Measurements from ENCODE around the gene FCN3.
"Not testable (repeated sequence)": the region's sequence is repeated elsewhere in the genome, so short reads cannot be mapped to it uniquely, and the experiment has no call there.

Gene FCN3

GRCh38 chr1:27398405-27399149, 24.0 kb upstream of the FCN3 start:
- DNase-seq: no peak

DNA sequence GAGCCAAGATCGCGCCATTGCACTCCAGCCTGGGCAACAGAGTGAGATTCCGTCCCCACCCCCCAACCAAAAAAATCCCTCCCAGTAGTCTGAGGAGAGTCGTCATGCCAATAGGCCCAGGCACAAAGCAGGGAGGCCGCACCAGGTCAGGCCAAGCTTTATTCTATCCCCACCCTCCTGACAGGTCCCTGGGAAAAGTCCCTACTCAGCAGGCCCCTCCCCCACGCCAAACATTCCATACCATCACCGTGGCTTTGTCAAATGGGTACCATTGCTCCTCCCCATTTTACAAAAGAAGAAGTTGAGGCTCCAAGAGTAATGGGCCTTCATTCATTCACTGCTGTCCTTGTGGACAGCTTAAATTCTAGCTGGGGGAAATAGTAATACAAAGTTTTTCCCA, 23.1 kb upstream of the FCN3 start:
- DNase-seq: no peak

DNA sequence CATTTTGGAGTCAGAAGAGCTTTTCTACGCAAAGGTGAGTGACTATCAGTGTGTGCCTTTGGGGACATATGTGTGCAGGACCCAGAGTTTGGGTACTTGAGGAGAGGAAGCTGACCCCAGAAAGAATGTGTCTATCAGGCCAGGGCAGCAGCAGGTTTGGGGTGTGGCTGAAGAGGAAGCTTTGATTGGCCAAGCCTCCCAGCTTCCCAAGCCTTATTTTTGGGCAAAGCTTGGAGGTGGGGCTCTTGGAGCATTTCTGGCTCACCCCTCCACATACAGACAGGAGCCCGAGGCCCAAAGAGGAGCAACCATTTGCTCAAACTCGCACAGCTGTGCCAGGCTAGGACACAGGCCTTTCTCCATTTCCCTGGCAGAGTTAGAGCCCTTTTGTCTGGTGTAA, 22.5 kb upstream of the FCN3 start:
- no peak for DNase-seq

DNA sequence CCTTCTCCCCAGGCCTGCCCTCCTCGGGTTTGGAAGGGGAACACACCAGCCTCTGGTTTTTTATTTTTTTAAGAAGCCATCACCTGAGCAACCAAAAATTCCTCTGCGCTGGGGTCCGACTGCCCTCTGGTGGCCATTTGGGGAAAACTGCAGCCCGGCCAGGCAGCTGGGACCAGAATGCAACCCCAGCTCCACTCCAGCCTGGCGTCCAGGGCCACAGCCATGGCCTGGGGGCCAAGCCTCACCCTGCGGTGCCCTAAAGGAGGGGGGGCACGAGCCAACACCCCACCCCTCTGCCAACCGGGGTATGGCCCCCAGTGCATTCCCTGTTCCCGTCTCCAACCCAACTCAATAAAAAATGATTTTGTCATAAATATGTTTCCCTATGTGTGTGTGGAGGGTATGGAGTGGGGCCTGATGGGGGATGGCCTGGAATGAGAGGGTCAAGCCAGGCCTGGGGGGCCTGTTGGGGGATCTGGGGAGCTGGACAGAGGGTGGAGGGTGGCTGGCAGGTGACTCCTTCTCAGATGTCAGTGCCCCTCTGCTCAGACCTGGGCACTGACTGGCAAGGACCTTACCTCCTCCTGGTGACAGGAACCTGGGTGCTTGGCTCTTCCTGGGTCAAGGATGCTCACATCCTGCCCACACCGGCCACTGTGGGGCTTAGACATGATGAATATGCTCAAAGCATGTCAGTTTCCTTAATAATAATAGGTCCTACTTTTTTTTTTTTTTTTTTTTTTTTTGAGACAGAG, 21.0 kb upstream of the FCN3 start:
- peak; percentile 80 for DNase-seq

DNA sequence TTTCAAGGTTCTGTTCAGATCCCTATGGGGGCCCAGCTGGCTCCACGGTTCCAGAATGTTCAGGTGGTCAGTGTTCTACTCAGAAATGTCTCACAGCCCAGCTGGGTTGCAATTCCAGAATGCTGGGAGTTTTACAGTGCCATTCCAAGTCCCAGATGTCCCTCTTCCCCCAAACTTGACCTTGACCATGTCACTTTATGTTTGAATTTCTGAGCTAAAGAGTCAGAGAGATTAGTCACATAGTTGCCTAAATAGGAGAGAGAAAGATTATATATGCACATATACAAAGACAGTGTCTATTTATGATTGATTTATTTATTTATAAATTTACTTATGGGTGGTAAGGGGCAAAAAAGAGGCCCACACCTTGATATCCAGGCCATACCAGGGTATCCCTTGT, 20.3 kb upstream of the FCN3 start:
- DNase-seq: no peak

GRCh38 chr1:27394282-27394658, 19.6 kb upstream of the FCN3 start:
- no peak for DNase-seq

DNA sequence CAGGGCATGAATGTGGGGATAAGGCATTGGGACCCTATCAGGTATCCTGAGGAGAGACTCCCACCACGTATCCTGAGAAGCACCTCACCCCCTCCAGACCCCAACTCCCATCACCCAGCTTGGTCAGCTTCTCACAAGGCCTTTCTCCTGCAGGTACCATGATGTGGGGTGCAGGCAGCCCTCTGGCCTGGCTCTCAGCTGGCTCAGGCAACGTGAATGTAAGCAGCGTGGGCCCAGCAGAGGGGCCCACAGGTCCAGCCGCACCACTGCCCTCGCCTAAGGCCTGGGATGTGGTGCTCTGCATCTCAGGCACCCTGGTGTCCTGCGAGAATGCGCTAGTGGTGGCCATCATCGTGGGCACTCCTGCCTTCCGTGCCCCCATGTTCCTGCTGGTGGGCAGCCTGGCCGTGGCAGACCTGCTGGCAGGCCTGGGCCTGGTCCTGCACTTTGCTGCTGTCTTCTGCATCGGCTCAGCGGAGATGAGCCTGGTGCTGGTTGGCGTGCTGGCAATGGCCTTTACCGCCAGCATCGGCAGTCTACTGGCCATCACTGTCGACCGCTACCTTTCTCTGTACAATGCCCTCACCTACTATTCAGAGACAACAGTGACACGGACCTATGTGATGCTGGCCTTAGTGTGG, 19.1 kb upstream of the FCN3 start:
- DNase-seq: no peak

- no peak for DNase-seq
Observed at GRCh38 chr1:27392778-27393635, 18.4 kb upstream of the FCN3 start.

DNA sequence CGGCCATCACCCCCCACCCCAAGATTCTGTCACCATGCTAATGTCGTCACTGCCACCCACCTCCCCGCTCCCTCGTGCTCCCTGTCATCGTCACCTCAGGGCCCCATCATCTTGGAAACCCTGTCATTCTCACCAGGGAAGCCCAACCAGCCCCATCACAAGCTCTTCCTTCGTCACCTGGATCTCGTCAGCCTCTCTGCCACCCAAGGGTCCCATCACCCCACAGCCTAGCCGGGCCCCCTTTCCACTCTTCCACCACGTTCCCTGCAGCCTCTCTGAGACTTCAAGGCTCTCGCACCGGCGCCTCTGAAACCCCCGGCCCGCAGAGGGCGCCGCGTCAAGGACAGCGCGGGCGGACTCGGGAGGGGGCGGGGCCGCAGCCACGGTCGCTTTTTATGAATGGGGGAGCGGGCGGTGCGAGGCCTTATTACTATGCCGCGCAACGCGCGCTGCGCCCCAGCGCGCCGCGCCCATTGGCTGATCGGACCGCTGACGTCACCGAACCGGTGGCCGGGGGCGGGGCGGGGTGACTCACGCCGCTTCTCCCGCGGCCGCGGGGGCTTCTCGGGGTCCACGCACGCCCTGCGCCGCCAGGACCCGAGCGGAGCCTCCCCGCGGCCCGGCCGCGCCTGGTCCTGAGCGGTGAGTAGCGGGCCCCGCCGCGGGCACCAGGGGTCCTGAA, 17.6 kb upstream of the FCN3 start, which contains the start of gene GPR3:
Gene GPR3, plus strand, starts transcription at position 527 of the 682 bp plus-strand sequence. CDS start 1,177 bp downstream, outside the sequence.
- peak; percentile 87 for DNase-seq

- no peak for DNase-seq
Observed at GRCh38 chr1:27391511-27392095, 17.0 kb upstream of the FCN3 start.

- peak; percentile 79 for DNase-seq
Observed at GRCh38 chr1:27388337-27389005, 13.8 kb upstream of the FCN3 start.

GRCh38 chr1:27384797-27385196, 10.2 kb upstream of the FCN3 start:
- not testable (repeated sequence) for DNase-seq

- no peak for DNase-seq
Observed at GRCh38 chr1:27383661-27384060, 9.0 kb upstream of the FCN3 start.

- DNase-seq: peak; percentile 66
Observed at GRCh38 chr1:27383039-27383605, 8.5 kb upstream of the FCN3 start, which contains the start of gene CD164L2. TSS of gene CD164L2 (minus strand) at chr1:27383333. CDS start at chr1:27383239, 94 bp downstream.

DNA sequence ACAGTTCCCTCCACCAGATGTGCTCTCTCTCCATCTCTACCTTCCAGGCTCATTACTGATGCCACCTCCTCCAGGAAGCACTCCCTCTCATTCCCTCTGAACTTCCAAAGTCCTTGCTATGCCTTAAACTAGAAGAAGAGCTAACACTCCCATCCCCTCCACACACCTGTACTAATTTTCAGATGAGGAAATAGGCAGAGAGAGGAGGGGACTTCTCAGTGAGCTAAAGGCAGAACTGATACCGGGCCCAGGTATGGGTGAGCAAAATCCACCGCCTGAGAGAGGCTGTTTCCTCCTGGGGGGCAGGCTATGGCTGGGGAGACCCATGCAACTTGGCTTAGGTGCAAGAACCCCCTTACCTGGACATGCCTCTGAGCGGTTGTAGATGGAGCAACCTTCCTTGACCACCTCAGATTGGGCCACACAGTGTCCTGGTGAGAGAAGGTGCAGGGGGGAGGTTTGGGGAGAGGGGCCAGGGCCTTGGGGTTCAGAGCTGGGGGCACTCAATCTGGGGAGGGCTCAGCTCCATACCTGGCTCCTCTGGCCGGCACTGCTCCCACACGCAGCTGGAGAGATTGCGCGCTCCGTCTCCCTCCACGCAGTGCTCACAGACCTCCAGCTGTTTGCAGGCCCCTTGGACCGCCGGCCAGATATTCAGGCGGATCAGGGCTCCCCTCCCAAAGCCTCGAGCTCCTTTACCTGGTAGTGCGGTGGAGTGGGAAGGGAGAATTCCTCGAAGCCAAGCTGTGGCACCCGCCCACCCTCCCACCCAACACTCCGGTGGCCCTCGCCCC, 7.5 kb upstream of the FCN3 start:
- no peak for DNase-seq

GRCh38 chr1:27380766-27381733, 6.4 kb upstream of the FCN3 start:
- DNase-seq: no peak

DNA sequence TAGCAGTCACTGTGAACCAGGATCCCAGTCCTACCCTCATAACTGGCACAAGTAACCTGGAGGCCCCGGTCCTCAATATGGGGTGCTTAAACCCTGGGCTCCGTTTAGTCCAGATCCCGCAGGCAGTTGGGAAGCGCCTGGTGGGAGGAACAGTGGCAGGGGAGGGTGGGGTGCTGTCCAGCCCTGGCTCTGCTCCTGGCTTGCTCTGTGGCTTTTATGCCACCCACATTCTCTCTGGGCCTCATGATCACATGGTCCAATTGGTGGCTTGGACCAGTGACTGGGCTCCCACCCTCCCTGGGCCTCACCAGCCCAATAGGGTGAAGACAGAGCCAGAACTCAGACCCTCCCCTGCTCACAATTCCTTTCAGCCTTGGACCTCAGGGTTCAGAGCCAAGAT, 5.6 kb upstream of the FCN3 start:
- no peak for DNase-seq

GRCh38 chr1:27379564-27380122, 5.0 kb upstream of the FCN3 start:
- no peak for DNase-seq
